Ishikawa (cell line): ENCODE results near the gene RBPJ.

Source experiments
- CEBPB ChIP-seq: IDR thresholded peaks from 2 replicates; pipeline ENCODE4 v1.6.1; 2012
- EP300 ChIP-seq: IDR thresholded peaks from 2 replicates; pipeline ENCODE4 v1.6.1; 2012; ENCODE audit warnings: borderline replicate concordance
- RAD21 ChIP-seq: IDR thresholded peaks from 2 replicates; pipeline ENCODE4 v1.6.1; 2012; ENCODE audit warnings: low read depth
- TAF1 ChIP-seq: IDR thresholded peaks from 2 replicates; pipeline ENCODE4 v1.6.1; 2012; ENCODE audit warnings: low read depth, mild to moderate bottlenecking
- USF1 ChIP-seq: IDR thresholded peaks from 2 replicates; pipeline ENCODE4 v1.6.1; 2012
- YY1 ChIP-seq: IDR thresholded peaks from 2 replicates; pipeline ENCODE4 v1.6.1; 2012; ENCODE audit warnings: low read depth

GRCh38 chr4:26420438-26420837 lies 99.6 kb downstream of the RBPJ start:
- TF ChIP-seq EP300 = no peak
- TF ChIP-seq RAD21 = no peak
- TF ChIP-seq USF1 = no peak
- TF ChIP-seq YY1 = no peak
- TF ChIP-seq CEBPB = no peak
- no peak for TF ChIP-seq TAF1
